ENCODE measurements around the gene CDKL5.

Gene CDKL5

GRCh38 chrX:18674417-18674787 is 249.0 kb downstream of the CDKL5 start:
- no peak for DNase-seq (ENCODE audit: low read depth)
- peak overlapping the region; percentile 56 for H3K4me3 ChIP-seq (ENCODE audit: low read depth, low read length)
- TF ChIP-seq CTCF (IDR thresholded peaks at IDR 0.05; ENCODE audit: low read depth, low read length, missing control alignments), result no peak

DNA sequence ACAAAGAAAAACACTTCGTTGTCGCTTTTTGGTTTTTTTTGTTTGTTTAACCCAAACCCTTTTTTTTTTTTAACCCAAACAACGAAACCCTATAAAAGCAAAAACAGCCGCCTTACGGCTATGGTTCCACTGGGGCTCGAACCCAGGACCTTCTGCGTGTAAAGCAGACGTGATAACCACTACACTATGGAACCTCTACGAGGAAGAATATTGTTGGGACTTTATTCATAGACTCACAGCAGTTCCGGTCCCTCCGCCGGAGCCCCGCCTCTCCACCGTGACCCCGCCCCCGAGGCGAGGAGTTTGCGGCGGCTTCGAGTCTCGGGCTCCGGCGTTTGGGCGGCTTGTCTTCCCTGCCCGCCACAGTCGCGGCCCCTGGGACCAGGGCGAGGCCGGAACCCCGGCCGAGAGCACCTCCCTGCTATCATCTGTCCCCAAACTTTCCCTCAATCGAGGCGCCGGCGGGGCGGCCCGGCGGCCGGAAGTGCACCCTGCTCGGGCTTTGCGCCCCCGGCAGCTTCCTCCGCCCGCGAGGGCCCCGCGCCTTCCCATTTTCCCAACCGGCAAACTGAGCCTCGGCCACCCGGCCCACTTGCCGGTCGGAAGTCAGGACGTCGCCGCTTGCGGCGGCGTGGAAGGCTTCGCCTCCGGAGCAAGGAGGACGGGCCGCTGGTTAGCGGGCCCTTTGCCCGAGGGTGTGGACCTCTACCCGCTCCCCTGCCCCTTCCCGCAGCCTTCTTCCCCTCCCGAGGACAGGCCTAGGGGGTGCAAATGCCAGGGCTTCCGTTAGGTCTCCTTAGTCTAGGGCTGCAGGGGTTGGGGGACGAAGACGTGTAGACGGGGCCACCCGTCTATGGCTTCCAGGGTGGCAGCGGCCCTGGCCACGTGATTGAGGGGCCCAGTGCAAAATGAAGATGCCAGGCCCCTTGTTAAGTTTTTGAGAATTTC is 249.7 kb downstream of the CDKL5 start:
- DNase-seq (ENCODE audit: low read depth), result peak; percentile 34
- peak overlapping the region; percentile 68 for H3K4me3 ChIP-seq (ENCODE audit: low read depth, low read length)
- TF ChIP-seq CTCF (IDR thresholded peaks at IDR 0.05; ENCODE audit: low read depth, low read length, missing control alignments), result no peak

- DNase-seq (ENCODE audit: low read depth), result no peak
- no peak overlapping the region for H3K4me3 ChIP-seq (ENCODE audit: low read depth, low read length)
- no peak for TF ChIP-seq CTCF (IDR thresholded peaks at IDR 0.05; ENCODE audit: low read depth, low read length, missing control alignments)
Observed at GRCh38 chrX:18676050-18676449, 250.6 kb downstream of the CDKL5 start.

- no peak overlapping the region for H3K4me3 ChIP-seq (ENCODE audit: low read depth, low read length)
- no peak for DNase-seq (ENCODE audit: low read depth)
- TF ChIP-seq CTCF (IDR thresholded peaks at IDR 0.05; ENCODE audit: low read depth, low read length, missing control alignments), result no peak
Observed at GRCh38 chrX:18676470-18676869, 251.1 kb downstream of the CDKL5 start.

GRCh38 chrX:18677161-18677869 is 251.9 kb downstream of the CDKL5 start:
- TF ChIP-seq CTCF (IDR thresholded peaks at IDR 0.05; ENCODE audit: low read depth, low read length, missing control alignments), result no peak
- DNase-seq (ENCODE audit: low read depth), result no peak
- no peak overlapping the region for H3K4me3 ChIP-seq (ENCODE audit: low read depth, low read length)

DNA sequence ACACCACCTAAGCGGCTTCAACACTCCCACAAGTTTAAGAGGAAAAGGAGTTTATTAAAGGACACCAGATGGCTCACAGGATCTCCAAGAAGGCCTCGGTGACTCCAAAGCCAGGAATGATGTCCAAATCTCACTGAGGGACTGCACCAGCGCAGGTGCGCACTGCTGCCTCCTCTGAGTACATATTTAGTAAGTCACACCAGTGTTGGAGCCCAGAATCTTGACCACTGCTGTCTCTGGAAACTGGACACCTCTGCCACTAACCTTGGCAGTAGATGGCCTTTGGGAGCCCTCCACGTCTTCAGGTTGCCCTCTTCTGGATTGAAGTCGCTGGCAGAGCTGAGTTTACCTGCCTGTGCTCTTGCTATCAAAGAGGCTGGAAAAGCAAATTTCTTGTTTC is 256.6 kb downstream of the CDKL5 start:
- no peak for TF ChIP-seq CTCF (IDR thresholded peaks at IDR 0.05; ENCODE audit: low read depth, low read length, missing control alignments)
- no peak overlapping the region for H3K4me3 ChIP-seq (ENCODE audit: low read depth, low read length)
- no peak for DNase-seq (ENCODE audit: low read depth)
